Measurements from ENCODE around the gene MC4R.

MC4R gene

GRCh38 chr18:60322591-60322990 lies 50.0 kb downstream of the MC4R start:
- DNase-seq: no peak
